HEK293 (cell line): ENCODE data around the gene UNG.
"Not testable (repeated sequence)": the region's sequence is repeated elsewhere in the genome, so short reads cannot be mapped to it uniquely, and the experiment has no call there.

Source experiments
- REST ChIP-seq: fragments of 450-650 bp; formaldehyde crosslinking; IDR thresholded peaks from 2 replicates; pipeline ENCODE4 v1.5.1; 2016; ENCODE audit warnings: missing biosample characterization, missing genetic modification characterization
- YY1 ChIP-seq: fragments of 450-650 bp; formaldehyde crosslinking; IDR thresholded peaks from 2 replicates; pipeline ENCODE4 v1.5.1; 2018; ENCODE audit warnings: missing biosample characterization, missing genetic modification characterization

- TF ChIP-seq REST, YY1 (tag by site-specific recombination): not testable (repeated sequence)
Observed at GRCh38 chr12:109049794-109050193, 47.6 kb upstream of the UNG start.
